Astrocyte of the spinal cord (primary cell): ENCODE data around the gene SORCS2.
A peak's percentile ranks its signal among the peaks of the same experiment; 100 is the strongest.

ENCODE experiments used
- DNase-seq: peaks from one replicate; pipeline ENCODE4 v3.0.0; 2011; ENCODE audit warnings: low read depth, low spot score
- H3K4me3 ChIP-seq: 2 replicates; pipeline ENCODE4 v1.5.1; 2011; ENCODE audit warnings: low read depth, mild to moderate bottlenecking, low read length, moderate library complexity
- CTCF ChIP-seq: IDR thresholded peaks from 2 replicates; pipeline ENCODE4 v1.5.1; 2012; ENCODE audit warnings: low read depth, mild to moderate bottlenecking, low read length, inconsistent platforms
- in situ Hi-C: cut with HindIII; loops from 2 replicates; pipeline ENCODE4 v1.10.0; 2017; ENCODE audit warnings: low sequenced_read_pairs

The SORCS2 gene

GRCh38 chr4:7459471-7459870, 267.1 kb downstream of the SORCS2 start:
- in situ Hi-C loops: no loop called here

DNA sequence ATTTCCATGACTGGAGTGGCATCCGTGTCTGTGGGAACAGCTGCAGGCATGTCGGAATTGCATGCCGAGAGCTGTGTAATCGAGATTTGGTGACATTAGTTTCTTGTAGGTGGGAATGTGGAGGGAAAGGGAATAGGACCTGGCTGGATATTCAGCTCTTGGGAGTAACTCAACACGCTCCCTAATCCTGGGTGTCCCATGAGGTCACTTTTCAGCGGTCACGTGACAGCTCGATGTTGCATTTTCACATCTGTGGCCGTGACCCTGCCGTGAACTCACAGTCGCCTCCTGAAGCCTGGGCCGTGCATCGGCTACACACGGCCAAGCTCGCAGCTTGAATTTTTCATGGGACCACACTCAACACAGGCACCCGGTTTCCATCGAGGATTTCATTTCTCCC, 268.2 kb downstream of the SORCS2 start:
- TF ChIP-seq CTCF: no peak
- in situ Hi-C loops: no loop called here
- peak; percentile 4 for DNase-seq
- H3K4me3 ChIP-seq: no peak overlapping the region

More at GRCh38 chr4:7459471-7459870, 267.1 kb downstream of the SORCS2 start:
- TF ChIP-seq CTCF: no peak
- DNase-seq: no peak
- no peak overlapping the region for H3K4me3 ChIP-seq

DNA sequence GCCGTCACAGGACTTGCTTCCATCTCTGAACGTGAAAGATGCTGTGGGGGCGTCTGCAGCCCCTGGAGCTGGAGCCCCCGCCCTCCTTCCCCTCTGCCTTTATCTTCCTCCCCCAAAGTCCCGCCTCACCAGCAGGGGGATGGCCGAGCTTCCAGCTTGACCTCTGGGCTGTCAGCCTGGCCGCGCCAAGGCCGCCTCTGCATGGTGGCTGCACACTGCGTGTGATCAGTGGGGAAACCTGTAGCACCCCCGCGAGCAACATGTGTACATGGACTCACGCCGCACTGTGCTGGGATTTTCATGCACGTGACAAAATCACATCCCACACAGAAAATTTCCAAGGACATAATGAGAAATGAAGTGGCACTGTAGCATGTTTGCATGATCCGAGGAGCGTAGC, 268.9 kb downstream of the SORCS2 start:
- no peak for DNase-seq
- H3K4me3 ChIP-seq: no peak overlapping the region
- in situ Hi-C loops: no loop called here
- TF ChIP-seq CTCF: no peak

- in situ Hi-C loops: no loop called here
- H3K4me3 ChIP-seq: no peak overlapping the region
- peak; percentile 32 for TF ChIP-seq CTCF
- DNase-seq: no peak
Measured at GRCh38 chr4:7462509-7462971, 270.2 kb downstream of the SORCS2 start.

DNA sequence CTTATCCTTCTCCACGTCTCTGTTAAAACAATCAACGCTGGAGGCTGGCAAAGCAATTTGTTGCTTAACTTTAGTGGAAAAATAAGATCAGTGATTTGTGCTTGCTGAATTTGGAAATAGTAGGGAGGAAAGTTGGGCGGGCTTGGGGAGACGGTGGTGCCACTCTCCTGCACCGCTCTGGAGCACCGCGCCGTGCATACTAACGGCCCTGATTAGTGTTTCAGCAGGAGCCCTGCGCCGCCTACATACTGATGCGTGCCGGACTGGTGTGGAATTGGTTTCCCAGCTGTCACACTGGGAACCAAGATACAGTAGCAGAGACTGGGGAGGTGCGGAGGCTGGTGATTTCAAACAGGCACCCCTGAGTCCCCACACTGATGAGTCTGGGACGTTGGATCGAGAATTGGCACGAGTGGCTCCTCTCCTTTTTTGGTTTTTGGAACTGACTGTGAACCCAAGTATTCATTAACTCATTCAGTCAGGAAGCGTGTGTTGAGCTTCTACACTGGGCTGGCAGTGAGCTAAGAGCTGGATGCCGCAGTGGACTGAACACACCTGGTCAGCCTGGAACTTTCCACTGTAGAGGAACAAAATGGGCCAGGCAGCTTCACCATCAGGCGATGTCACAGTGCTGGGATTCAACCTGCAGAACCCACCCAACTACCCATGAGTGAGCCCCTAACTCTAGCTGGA, 271.4 kb downstream of the SORCS2 start:
- TF ChIP-seq CTCF: no peak
- in situ Hi-C loops: no loop called here
- H3K4me3 ChIP-seq: no peak overlapping the region
- DNase-seq: no peak

- no peak for TF ChIP-seq CTCF
- no peak for DNase-seq
- H3K4me3 ChIP-seq: no peak overlapping the region
- in situ Hi-C loops: no loop called here
Measured at GRCh38 chr4:7464259-7464655, 271.9 kb downstream of the SORCS2 start.
